ENCODE measurements around the gene TYMS. TPM values are rescaled to one million over a fixed set of nuclear protein-coding genes. Genes with fewer than 3 reads are reported as not detected.

The TYMS gene
- polyA plus RNA-seq, 3 donors: not detected

- H3K9me3 Mint-ChIP-seq: no peaks in the 10 kb centered on the region
- no peak for DNase-seq
- Histone ChIP-seq H3K9me3 (replicated peaks in 1 of 2; ENCODE audit: control insufficient read depth in 1 of 2, insufficient read depth in 1 of 2, low read length in 2 of 2) (no peaks in the 10 kb centered on the region), H3K4me2 (replicated peaks; ENCODE audit: extremely low read depth, low read length, poor library complexity, severe bottlenecking) (no peak overlapping the region), H3K27ac (ENCODE audit: low read depth in 1 of 2, low read length in 2 of 2) (no peak overlapping the region), H3K9ac (ENCODE audit: insufficient read depth, low read length, poor library complexity, severe bottlenecking) (no peak overlapping the region), H3K36me3 (replicated peaks in 1 of 2; ENCODE audit: control insufficient read depth in 1 of 2, insufficient read depth in 2 of 2, low read length in 2 of 2) (peaks cover 16 to 65% of the 10 kb centered on the region in 2 donors), H3K4me3 (replicated peaks in 1 of 3; ENCODE audit: low read depth in 2 of 3, low read length in 3 of 3) (no peak overlapping the region), H3K27me3 (ENCODE audit: control insufficient read depth in 2 of 2, insufficient read depth in 2 of 2, low read length in 2 of 2) (no peaks in the 10 kb centered on the region), H2AFZ (ENCODE audit: insufficient read depth, low read depth, low read length, poor library complexity, severe bottlenecking) (no peak overlapping the region), H4K20me1 (ENCODE audit: insufficient read depth, low read length) (no peaks in the 10 kb centered on the region), H3K4me1 (ENCODE audit: control insufficient read depth in 1 of 2, insufficient read depth in 2 of 2, low read length in 2 of 2) (no peaks in the 10 kb centered on the region), H3K79me2 (ENCODE audit: insufficient read depth, low read length) (no peaks in the 10 kb centered on the region)
- WGBS (ENCODE audit: insufficient coverage): 100% methylated on average over 1 of the region's 4 CpGs
- no peak for TF ChIP-seq CTCF (IDR thresholded peaks at IDR 0.05)
- H3K4me1 Mint-ChIP-seq: no peaks in the 10 kb centered on the region
- H3K36me3 Mint-ChIP-seq: peaks cover 46 to 56% of the 10 kb centered on the region in 2 donors
- H3K4me3 Mint-ChIP-seq: no peak overlapping the region
- H3K27ac Mint-ChIP-seq: peak overlapping the region in 1 of 7 donors; percentile 65
- H3K27me3 Mint-ChIP-seq (ENCODE audit: low read depth in 3 of 3): no peaks in the 10 kb centered on the region
- intact Hi-C loops (cut with micrococcal nuclease): no loop called here
These were observed 19.7 kb downstream of the TYMS start for GRCh38 chr18:677145-677544.

- no peaks in the 10 kb centered on the region for H4K20me1 ChIP-seq (ENCODE audit: insufficient read depth, low read length)
- no peak for DNase-seq
- no peaks in the 10 kb centered on the region for H3K27me3 ChIP-seq (ENCODE audit: control insufficient read depth in 2 of 2, insufficient read depth in 2 of 2, low read length in 2 of 2)
- H3K27me3 Mint-ChIP-seq (ENCODE audit: low read depth in 3 of 3): no peaks in the 10 kb centered on the region
- H3K79me2 ChIP-seq (ENCODE audit: insufficient read depth, low read length): no peaks in the 10 kb centered on the region
- H3K9ac ChIP-seq (ENCODE audit: insufficient read depth, low read length, poor library complexity, severe bottlenecking): no peak overlapping the region
- H3K4me1 ChIP-seq (ENCODE audit: control insufficient read depth in 1 of 2, insufficient read depth in 2 of 2, low read length in 2 of 2): no peaks in the 10 kb centered on the region
- no peak overlapping the region for H3K27ac ChIP-seq (ENCODE audit: low read depth in 1 of 2, low read length in 2 of 2)
- peaks cover 9 to 59% of the 10 kb centered on the region in 2 donors for H3K36me3 ChIP-seq (replicated peaks in 1 of 2; ENCODE audit: control insufficient read depth in 1 of 2, insufficient read depth in 2 of 2, low read length in 2 of 2)
- H3K4me3 ChIP-seq (replicated peaks in 1 of 3; ENCODE audit: low read depth in 2 of 3, low read length in 3 of 3): no peak overlapping the region
- H3K4me1 Mint-ChIP-seq: no peaks in the 10 kb centered on the region
- no peak overlapping the region for H3K27ac Mint-ChIP-seq
- H3K4me3 Mint-ChIP-seq: no peak overlapping the region
- H3K36me3 Mint-ChIP-seq: peaks cover 41 to 48% of the 10 kb centered on the region in 2 donors
- 95% methylated on average over 13 of the region's 14 CpGs for WGBS (ENCODE audit: insufficient coverage)
- no peak for TF ChIP-seq CTCF (IDR thresholded peaks at IDR 0.05)
- H3K9me3 Mint-ChIP-seq: no peaks in the 10 kb centered on the region
- H3K9me3 ChIP-seq (replicated peaks in 1 of 2; ENCODE audit: control insufficient read depth in 1 of 2, insufficient read depth in 1 of 2, low read length in 2 of 2): no peaks in the 10 kb centered on the region
- no peak overlapping the region for H3K4me2 ChIP-seq (replicated peaks; ENCODE audit: extremely low read depth, low read length, poor library complexity, severe bottlenecking)
- no peak overlapping the region for H2AFZ ChIP-seq (ENCODE audit: insufficient read depth, low read depth, low read length, poor library complexity, severe bottlenecking)
- intact Hi-C loops (cut with micrococcal nuclease): no loop called here
These were observed 20.5 kb downstream of the TYMS start for GRCh38 chr18:677951-678381.
